GM12878 (cell line): ENCODE data around the gene NPIPB8. TPM values are rescaled to one million over a fixed set of nuclear protein-coding genes. Genes with fewer than 3 reads are reported as not detected.
"Not testable (repeated sequence)": the region's sequence is repeated elsewhere in the genome, so short reads cannot be mapped to it uniquely, and the experiment has no call there.

ENCODE experiments used
- ATAC-seq: fragments of 200-7000 bp; cut with Tn5 transposase; 3 replicates; pipeline ENCODE4 v1.9.1; 2020; ENCODE audit warnings: mild to moderate bottlenecking, moderate library complexity
- BruUV-seq: library from RNA; stranded (reverse); fragments of 400-500 nt; replicated peaks from 2 replicates; lab custom pipeline; 2021; lab: Mats Ljungman, UMichigan
- CTCF ChIA-PET: fragments of 300-600 bp; sonication (Branson Sonifier 250); formaldehyde crosslinking; extraction: SDS; loops from one replicate; lab custom pipeline; 2021; ENCODE audit warnings: inconsistent platforms; lab: Yijun Ruan, JAX
- POLR2A ChIA-PET: fragments of 350-600 bp; formaldehyde crosslinking; extraction: SDS; loops from one replicate; lab custom pipeline; 2021; ENCODE audit warnings: inconsistent platforms; lab: Charles Lee
- RAD21 ChIA-PET: fragments of 300-600 bp; sonication (Branson Sonifier 250); formaldehyde crosslinking; loops from one replicate; lab custom pipeline; 2023; ENCODE audit warnings: antibody characterized with exemption; ENCODE audit not compliant: unreplicated experiment; lab: Charles Lee
- SMC1A ChIA-PET: fragments of 300-600 bp; sonication (Branson Sonifier 250); formaldehyde crosslinking; loops from one replicate; lab custom pipeline; 2023; ENCODE audit not compliant: unreplicated experiment, uncharacterized antibody; lab: Charles Lee
- DNase-seq: peaks from one replicate; pipeline ENCODE4 v3.0.0-alpha.2; 2011; ENCODE audit warnings: low read depth, low spot score
- FAIRE-seq: peaks from 3 replicates; lab custom pipeline; 2011; peaks lifted over from hg19 to GRCh38; lab: Jason Lieb, UNC
- H2AFZ ChIP-seq: 2 replicates; pipeline ENCODE4 v1.6.0; 2011; ENCODE audit warnings: low read depth, low read length, control low read depth; ENCODE audit not compliant: control insufficient read depth
- H3K27ac ChIP-seq: 2 replicates; pipeline ENCODE4 v1.5.1; 2011; ENCODE audit warnings: control low read depth; ENCODE audit not compliant: control insufficient read depth, insufficient read depth
- H3K27me3 ChIP-seq, 2 experiments: replicated peaks in 1 of 2; 2 replicates each; pipeline versions ENCODE4 v1.6.0 to v1.6.1; 2011; ENCODE audit warnings: low read length in 1 of 2; ENCODE audit not compliant: control insufficient read depth in 2 of 2, insufficient read depth in 2 of 2
- H3K36me3 ChIP-seq, 2 experiments: 2 replicates each; pipeline ENCODE4 v1.5.1; 2011; ENCODE audit warnings: low read length in 1 of 2; ENCODE audit not compliant: control insufficient read depth in 2 of 2, insufficient read depth in 2 of 2
- H3K4me1 ChIP-seq: 2 replicates; pipeline ENCODE4 v1.6.1; 2011; ENCODE audit warnings: mild to moderate bottlenecking, low read length, moderate library complexity, mixed read lengths; ENCODE audit not compliant: control insufficient read depth, insufficient read depth
- H3K4me2 ChIP-seq: 2 replicates; pipeline ENCODE4 v1.6.0; 2011; ENCODE audit warnings: control low read depth; ENCODE audit not compliant: control insufficient read depth, insufficient read depth
- H3K4me3 ChIP-seq: fragments of 200-600 bp; sonication (generic); 2 replicates; pipeline ENCODE4 v1.5.1; 2016
- H3K79me2 ChIP-seq: 2 replicates; pipeline ENCODE4 v1.6.0; 2011; ENCODE audit warnings: low read length; ENCODE audit not compliant: control insufficient read depth, insufficient read depth
- H3K9ac ChIP-seq: 2 replicates; pipeline ENCODE4 v1.8.0; 2011; ENCODE audit warnings: low read length, control low read depth, mixed read lengths; ENCODE audit not compliant: control insufficient read depth, insufficient read depth
- H3K9me3 ChIP-seq: replicated peaks from 3 replicates; pipeline ENCODE4 v1.5.1; 2011; ENCODE audit warnings: mild to moderate bottlenecking, low read length; ENCODE audit not compliant: control insufficient read depth, insufficient read depth
- H4K20me1 ChIP-seq: 2 replicates; pipeline ENCODE4 v1.6.0; 2011; ENCODE audit not compliant: control insufficient read depth, insufficient read depth
- WGBS: methylation state at CpG from one replicate; pipeline ENCODE4 v1.1.6; 2016; ENCODE audit warnings: low lambda C conversion rate; ENCODE audit not compliant: insufficient replicate concordance, insufficient coverage; ENCODE audit errors: missing lambda C conversion rate; 5-methylcytosine and 5-hydroxymethylcytosine counted together
- in situ Hi-C: fragments of 300-500 bp; cut with MboI; formaldehyde crosslinking; loops from 9 replicates; pipeline ENCODE4 v1.14.3; 2018; ENCODE audit warnings: mixed read lengths
- intact Hi-C: fragments of 100-400 bp; cut with micrococcal nuclease; formaldehyde crosslinking; loops from one replicate; pipeline ENCODE4 v1.14.2; 2022; ENCODE audit not compliant: unreplicated experiment
- polyA plus RNA-seq, 11 experiments: library from polyadenylated mRNA; depleted of rRNA in 4 of 11; unstranded in 6 of 11; stranded (reverse) in 5 of 11; fragments of >200 nt; fragmentation: Nextera tagmentation in 4 of 11; fragmentation: Illumina TruSeq in 1 of 11; extraction: Ambion mirVana in 4 of 11; extraction: Trizol in 1 of 11; gene quantifications; 1 replicate in 1 of 11; 2 replicates in 10 of 11; pipeline versions ENCODE4 v1.2.1 to v1.2.3, GENCODE V29; 2011 to 2016; ENCODE audit warnings: inconsistent platforms in 2 of 11, missing spikeins in 2 of 11, low read depth in 1 of 11
- total RNA-seq, 4 experiments: library from RNA; depleted of rRNA in 3 of 4; stranded (reverse); fragments of >200 nt in 3 of 4; fragmentation: Illumina TruSeq in 1 of 4; extraction: Trizol in 1 of 4; gene quantifications; 2 replicates each; pipeline versions ENCODE4 v1.2.1 to v1.2.3, GENCODE V29; 2013 to 2021

NPIPB8 gene
- total and polyA plus RNA-seq, 10 of the 15 experiments (the other 5 are each of a cell fraction or from before 2014, with no cell fraction given) = 0.03 to 1.2 (median 0.56) TPM; not detected in 5

- POLR2A ChIA-PET, SMC1A ChIA-PET, H2AFZ ChIP-seq, H4K20me1 ChIP-seq, H3K9me3 ChIP-seq, FAIRE-seq, H3K9ac ChIP-seq, H3K27me3 ChIP-seq, H3K4me2 ChIP-seq, H3K4me3 ChIP-seq, BruUV-seq, CTCF ChIA-PET, DNase-seq, intact Hi-C loops, H3K4me1 ChIP-seq, in situ Hi-C loops, RAD21 ChIA-PET, ATAC-seq, H3K36me3 ChIP-seq, H3K27ac ChIP-seq, H3K79me2 ChIP-seq: not testable (repeated sequence)
- WGBS = no CpG with 5 or more reads among the region's 8 CpGs
Observed at GRCh38 chr16:28701384-28701783, 63.5 kb downstream of the NPIPB8 start.

GRCh38 chr16:28704246-28704645 is 66.4 kb downstream of the NPIPB8 start:
- H3K4me1 ChIP-seq, H3K27ac ChIP-seq, H3K9me3 ChIP-seq, CTCF ChIA-PET, FAIRE-seq, RAD21 ChIA-PET, ATAC-seq, H3K27me3 ChIP-seq, BruUV-seq, H3K9ac ChIP-seq, SMC1A ChIA-PET, DNase-seq, in situ Hi-C loops, H3K4me2 ChIP-seq, H4K20me1 ChIP-seq, H3K36me3 ChIP-seq, H2AFZ ChIP-seq, H3K79me2 ChIP-seq, POLR2A ChIA-PET, H3K4me3 ChIP-seq, intact Hi-C loops: not testable (repeated sequence)
- WGBS = 97% methylated on average over 3 of the region's 7 CpGs

Other genes starting within 250 kb of the NPIPB8 start
Only the 7 nearest of the 15 such genes appear.
- 0.38 and 1.2 TPM in 2 replicates for gene IL27, start 131.2 kb upstream of the NPIPB8 start, total RNA-seq (2014; rRNA removed)
- 0.27 and 0.28 TPM in 2 replicates for gene IL27, start 131.2 kb upstream of the NPIPB8 start, total RNA-seq (2014; rRNA removed; fragmentation: Illumina TruSeq; extraction: Trizol)
- 0.32 and 0.49 TPM in 2 replicates for gene IL27, start 131.2 kb upstream of the NPIPB8 start, total RNA-seq (2021)
- gene IL27, start 131.2 kb upstream of the NPIPB8 start, polyA plus RNA-seq (2011; rRNA removed) = 0.07 TPM in 1 of 2 replicates, not detected in the other
- 0.34 TPM in 1 of 2 replicates, not detected in the other for gene IL27, start 131.2 kb upstream of the NPIPB8 start, polyA plus RNA-seq (2014; fragmentation: Illumina TruSeq; extraction: Trizol)
- gene IL27, start 131.2 kb upstream of the NPIPB8 start, polyA plus RNA-seq (2014; fragmentation: Nextera tagmentation; extraction: Ambion mirVana) = under 1 TPM in 1 of 2 experiments, not detected in 1; 0.24 TPM
- 0.23 and 1.1 TPM in 2 replicates for gene IL27, start 131.2 kb upstream of the NPIPB8 start, polyA plus RNA-seq (2014; rRNA removed)
- gene IL27, start 131.2 kb upstream of the NPIPB8 start, polyA plus RNA-seq (2016; fragmentation: Nextera tagmentation; extraction: Ambion mirVana) = 1 to 10 TPM in 1 of 2 experiments, under 1 TPM in 1; 0.95 to 2.4 TPM
- 0.06 TPM in 1 of 2 replicates, not detected in the other for gene NUPR1, start 99.1 kb upstream of the NPIPB8 start, total RNA-seq (2014; rRNA removed)
- gene NUPR1, start 99.1 kb upstream of the NPIPB8 start, total RNA-seq (2014; rRNA removed; fragmentation: Illumina TruSeq; extraction: Trizol) = 0.04 TPM in 1 of 2 replicates, not detected in the other
- 0.28 and 0.88 TPM in 2 replicates for gene NUPR1, start 99.1 kb upstream of the NPIPB8 start, total RNA-seq (2021)
- gene NUPR1, start 99.1 kb upstream of the NPIPB8 start, polyA plus RNA-seq (2011; rRNA removed) = 0.26 TPM in 1 of 2 replicates, not detected in the other
- gene NUPR1, start 99.1 kb upstream of the NPIPB8 start, polyA plus RNA-seq (2014; fragmentation: Illumina TruSeq; extraction: Trizol) = 0.09 TPM in 1 of 2 replicates, not detected in the other
- gene NUPR1, start 99.1 kb upstream of the NPIPB8 start, polyA plus RNA-seq (2014; fragmentation: Nextera tagmentation; extraction: Ambion mirVana) = not detected
- 0.03 and 0.08 TPM in 2 replicates for gene NUPR1, start 99.1 kb upstream of the NPIPB8 start, polyA plus RNA-seq (2014; rRNA removed)
- under 1 TPM; 0.43 to 0.78 TPM for gene NUPR1, start 99.1 kb upstream of the NPIPB8 start, polyA plus RNA-seq (2016; fragmentation: Nextera tagmentation; extraction: Ambion mirVana)
- 15.7 and 18.1 TPM in 2 replicates for gene SGF29, start 84.1 kb upstream of the NPIPB8 start, total RNA-seq (2014; rRNA removed)
- gene SGF29, start 84.1 kb upstream of the NPIPB8 start, total RNA-seq (2014; rRNA removed; fragmentation: Illumina TruSeq; extraction: Trizol) = 14.0 and 15.4 TPM in 2 replicates
- gene SGF29, start 84.1 kb upstream of the NPIPB8 start, total RNA-seq (2021) = 18.4 and 20.1 TPM in 2 replicates
- gene SGF29, start 84.1 kb upstream of the NPIPB8 start, polyA plus RNA-seq (2011; rRNA removed) = 0.82 and 2.2 TPM in 2 replicates
- gene SGF29, start 84.1 kb upstream of the NPIPB8 start, polyA plus RNA-seq (2014; fragmentation: Illumina TruSeq; extraction: Trizol) = 4.7 and 9.3 TPM in 2 replicates
- gene SGF29, start 84.1 kb upstream of the NPIPB8 start, polyA plus RNA-seq (2014; fragmentation: Nextera tagmentation; extraction: Ambion mirVana) = 1 to 10 TPM; 4.3 to 7.1 TPM
- gene SGF29, start 84.1 kb upstream of the NPIPB8 start, polyA plus RNA-seq (2014; rRNA removed) = 10.7 and 12.3 TPM in 2 replicates
- gene SGF29, start 84.1 kb upstream of the NPIPB8 start, polyA plus RNA-seq (2016; fragmentation: Nextera tagmentation; extraction: Ambion mirVana) = 10 to 100 TPM; 15.4 to 17.2 TPM
- gene SULT1A2, start 41.0 kb upstream of the NPIPB8 start, total RNA-seq (2014; rRNA removed) = 0.06 TPM in 1 of 2 replicates, not detected in the other
- not detected in 2 replicates for gene SULT1A2, start 41.0 kb upstream of the NPIPB8 start, total RNA-seq (2014; rRNA removed; fragmentation: Illumina TruSeq; extraction: Trizol)
- gene SULT1A2, start 41.0 kb upstream of the NPIPB8 start, total RNA-seq (2021) = 0.16 TPM in 1 of 2 replicates, not detected in the other
- not detected in 2 replicates for gene SULT1A2, start 41.0 kb upstream of the NPIPB8 start, polyA plus RNA-seq (2011; rRNA removed)
- gene SULT1A2, start 41.0 kb upstream of the NPIPB8 start, polyA plus RNA-seq (2014; fragmentation: Illumina TruSeq; extraction: Trizol) = 0.07 TPM in 1 of 2 replicates, not detected in the other
- gene SULT1A2, start 41.0 kb upstream of the NPIPB8 start, polyA plus RNA-seq (2014; fragmentation: Nextera tagmentation; extraction: Ambion mirVana) = under 1 TPM in 1 of 2 experiments, not detected in 1; 0.39 TPM
- gene SULT1A2, start 41.0 kb upstream of the NPIPB8 start, polyA plus RNA-seq (2014; rRNA removed) = 0.06 TPM in 1 of 2 replicates, not detected in the other
- gene SULT1A2, start 41.0 kb upstream of the NPIPB8 start, polyA plus RNA-seq (2016; fragmentation: Nextera tagmentation; extraction: Ambion mirVana) = not detected
- gene SULT1A1, start 28.0 kb upstream of the NPIPB8 start, total RNA-seq (2014; rRNA removed) = 0.76 and 0.90 TPM in 2 replicates
- gene SULT1A1, start 28.0 kb upstream of the NPIPB8 start, total RNA-seq (2014; rRNA removed; fragmentation: Illumina TruSeq; extraction: Trizol) = 0.46 and 0.54 TPM in 2 replicates
- gene SULT1A1, start 28.0 kb upstream of the NPIPB8 start, total RNA-seq (2021) = 0.40 and 1.2 TPM in 2 replicates
- gene SULT1A1, start 28.0 kb upstream of the NPIPB8 start, polyA plus RNA-seq (2011; rRNA removed) = 0.03 TPM in 1 of 2 replicates, not detected in the other
- 0.52 and 0.76 TPM in 2 replicates for gene SULT1A1, start 28.0 kb upstream of the NPIPB8 start, polyA plus RNA-seq (2014; fragmentation: Illumina TruSeq; extraction: Trizol)
- 1 to 10 TPM in 1 of 2 experiments, under 1 TPM in 1; 0.44 to 1.5 TPM for gene SULT1A1, start 28.0 kb upstream of the NPIPB8 start, polyA plus RNA-seq (2014; fragmentation: Nextera tagmentation; extraction: Ambion mirVana)
- 0.16 and 1.2 TPM in 2 replicates for gene SULT1A1, start 28.0 kb upstream of the NPIPB8 start, polyA plus RNA-seq (2014; rRNA removed)
- gene SULT1A1, start 28.0 kb upstream of the NPIPB8 start, polyA plus RNA-seq (2016; fragmentation: Nextera tagmentation; extraction: Ambion mirVana) = under 1 TPM in 1 of 2 experiments, not detected in 1; 0.23 TPM
- 246 and 277 TPM in 2 replicates for gene EIF3C, start 73.4 kb downstream of the NPIPB8 start, total RNA-seq (2014; rRNA removed)
- 163 and 179 TPM in 2 replicates for gene EIF3C, start 73.4 kb downstream of the NPIPB8 start, total RNA-seq (2014; rRNA removed; fragmentation: Illumina TruSeq; extraction: Trizol)
- 528 and 555 TPM in 2 replicates for gene EIF3C, start 73.4 kb downstream of the NPIPB8 start, total RNA-seq (2021)
- 245 and 371 TPM in 2 replicates for gene EIF3C, start 73.4 kb downstream of the NPIPB8 start, polyA plus RNA-seq (2011; rRNA removed)
- 261 and 365 TPM in 2 replicates for gene EIF3C, start 73.4 kb downstream of the NPIPB8 start, polyA plus RNA-seq (2014; fragmentation: Illumina TruSeq; extraction: Trizol)
- 100 to 1,000 TPM in 1 of 2 experiments, 10 to 100 TPM in 1; 70.4 to 226 TPM for gene EIF3C, start 73.4 kb downstream of the NPIPB8 start, polyA plus RNA-seq (2014; fragmentation: Nextera tagmentation; extraction: Ambion mirVana)
- gene EIF3C, start 73.4 kb downstream of the NPIPB8 start, polyA plus RNA-seq (2014; rRNA removed) = 394 and 513 TPM in 2 replicates
- gene EIF3C, start 73.4 kb downstream of the NPIPB8 start, polyA plus RNA-seq (2016; fragmentation: Nextera tagmentation; extraction: Ambion mirVana) = 100 to 1,000 TPM; 410 to 423 TPM
- 0.51 and 0.60 TPM in 2 replicates for gene NPIPB9, start 113.7 kb downstream of the NPIPB8 start, total RNA-seq (2014; rRNA removed)
- gene NPIPB9, start 113.7 kb downstream of the NPIPB8 start, total RNA-seq (2014; rRNA removed; fragmentation: Illumina TruSeq; extraction: Trizol) = 1.2 and 1.6 TPM in 2 replicates
- gene NPIPB9, start 113.7 kb downstream of the NPIPB8 start, total RNA-seq (2021) = 0.80 and 1.6 TPM in 2 replicates
- 0.54 and 0.89 TPM in 2 replicates for gene NPIPB9, start 113.7 kb downstream of the NPIPB8 start, polyA plus RNA-seq (2011; rRNA removed)
- 1.2 TPM in 1 of 2 replicates, not detected in the other for gene NPIPB9, start 113.7 kb downstream of the NPIPB8 start, polyA plus RNA-seq (2014; fragmentation: Illumina TruSeq; extraction: Trizol)
- gene NPIPB9, start 113.7 kb downstream of the NPIPB8 start, polyA plus RNA-seq (2014; fragmentation: Nextera tagmentation; extraction: Ambion mirVana) = under 1 TPM; 0.10 to 0.13 TPM
- gene NPIPB9, start 113.7 kb downstream of the NPIPB8 start, polyA plus RNA-seq (2014; rRNA removed) = 0.37 and 1.6 TPM in 2 replicates
- under 1 TPM; 0.32 to 0.67 TPM for gene NPIPB9, start 113.7 kb downstream of the NPIPB8 start, polyA plus RNA-seq (2016; fragmentation: Nextera tagmentation; extraction: Ambion mirVana)